Immature natural killer cell (primary cell): Measurements from ENCODE around the gene ECSCR. TPM values are rescaled to one million over a fixed set of nuclear protein-coding genes. Genes with fewer than 3 reads are reported as not detected.
"Not testable (repeated sequence)": the region's sequence is repeated elsewhere in the genome, so short reads cannot be mapped to it uniquely, and the experiment has no call there.

Source experiments
- DNase-seq, 3 donors: peaks; one replicate each; pipeline ENCODE4 v3.0.0; 2022; ENCODE audit warnings: mixed read lengths in 1 of 3
- H3K27ac Mint-ChIP-seq, 6 donors: one replicate each; pipeline ENCODE4 v1.8.0; 2020; ENCODE audit warnings: mixed read lengths in 6 of 6, mild to moderate bottlenecking in 5 of 6, inconsistent platforms in 4 of 6, moderate library complexity in 3 of 6
- H3K27me3 Mint-ChIP-seq, 3 donors: one replicate each; pipeline ENCODE4 v1.8.0; 2020 to 2021; ENCODE audit warnings: low read depth in 3 of 3, mild to moderate bottlenecking in 3 of 3, mixed read lengths in 3 of 3, moderate library complexity in 3 of 3, inconsistent platforms in 1 of 3
- H3K36me3 Mint-ChIP-seq, 3 donors: one replicate each; pipeline ENCODE4 v1.8.0; 2020; ENCODE audit warnings: mixed read lengths in 3 of 3, inconsistent platforms in 2 of 3, mild to moderate bottlenecking in 2 of 3
- H3K4me1 Mint-ChIP-seq, 2 donors: one replicate each; pipeline ENCODE4 v1.8.0; 2020; ENCODE audit warnings: inconsistent platforms in 2 of 2, mild to moderate bottlenecking in 2 of 2, mixed read lengths in 2 of 2, moderate library complexity in 1 of 2
- H3K4me3 Mint-ChIP-seq, 5 donors: one replicate each; pipeline ENCODE4 v1.8.0; 2020; ENCODE audit warnings: mild to moderate bottlenecking in 5 of 5, mixed read lengths in 5 of 5, inconsistent platforms in 3 of 5, moderate library complexity in 3 of 5
- H3K9me3 Mint-ChIP-seq, 6 donors: one replicate each; pipeline ENCODE4 v1.8.0; 2020; ENCODE audit warnings: mild to moderate bottlenecking in 6 of 6, mixed read lengths in 6 of 6, inconsistent platforms in 4 of 6, moderate library complexity in 3 of 6
- polyA plus RNA-seq, 3 donors: library from polyadenylated mRNA; unstranded; fragments of 300-500 nt; fragmentation: Illumina TruSeq; gene quantifications; one replicate each; pipeline ENCODE4 v1.2.3, GENCODE V29; 2021

Gene ECSCR
- polyA plus RNA-seq, 3 donors from 2014 or later: 0.73 TPM; not detected in 2

DNA sequence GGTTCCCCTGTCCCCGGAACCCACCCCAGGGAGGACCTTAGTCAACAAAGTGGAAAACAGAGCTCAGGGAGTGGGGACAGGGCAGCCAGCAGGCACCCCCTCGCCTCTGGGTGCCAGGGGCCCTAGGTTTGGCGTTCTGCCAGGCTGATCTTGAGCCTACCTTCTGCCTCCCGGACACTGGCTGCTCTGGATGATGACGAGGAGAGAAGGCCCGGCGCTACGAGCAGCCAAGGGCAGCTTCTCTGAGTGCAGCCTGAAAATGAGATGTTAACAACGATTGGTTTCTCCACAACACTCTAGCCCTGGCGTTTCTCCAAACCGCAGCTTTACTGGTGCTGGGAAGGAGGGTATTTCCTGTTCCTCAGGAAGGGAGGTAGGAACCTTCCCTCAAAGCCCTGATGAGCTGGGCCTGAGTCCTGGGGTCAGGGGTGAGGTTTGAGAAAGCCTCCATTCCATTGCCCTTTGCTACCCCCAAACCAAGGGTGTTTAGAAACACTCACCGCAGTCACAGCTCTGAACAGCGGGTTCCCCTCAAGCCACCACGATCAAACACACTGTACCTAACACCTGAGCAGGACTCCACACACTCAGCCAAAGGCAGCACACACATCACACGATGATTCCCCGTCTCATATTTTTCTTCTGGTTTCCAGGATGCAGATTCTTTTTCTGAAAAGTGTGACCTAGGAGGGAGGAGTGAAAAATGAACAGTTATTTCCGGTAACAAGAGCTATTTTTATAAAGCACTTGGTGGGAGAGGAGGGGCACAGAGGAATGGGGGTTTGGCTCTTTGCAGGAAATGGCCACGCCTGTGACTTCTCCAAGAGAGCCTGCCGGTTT, 19.7 kb upstream of the ECSCR start, which contains the start of gene STING1:
TSS of gene STING1 (minus strand) at position 709 of the 840 bp plus-strand sequence. CDS start 1,054 bp downstream, outside the sequence.
- H3K27me3 Mint-ChIP-seq: peaks cover 5 to 11% (median 9%) of the 10 kb centered on the region in 3 donors
- H3K4me1 Mint-ChIP-seq: peaks cover 46 to 47% of the 10 kb centered on the region in 2 donors
- H3K27ac Mint-ChIP-seq: peak within 1 kb of the TSS; percentile 87 to 98 (median 92)
- no peaks in the 10 kb centered on the region for H3K9me3 Mint-ChIP-seq
- peaks cover 7 to 20% (median 10%) of the 10 kb centered on the region in 3 donors for H3K36me3 Mint-ChIP-seq
- peak within 1 kb of the TSS; percentile 86 to 95 (median 90) for H3K4me3 Mint-ChIP-seq
- peak; percentile 80 to 87 (median 86) for DNase-seq

DNA sequence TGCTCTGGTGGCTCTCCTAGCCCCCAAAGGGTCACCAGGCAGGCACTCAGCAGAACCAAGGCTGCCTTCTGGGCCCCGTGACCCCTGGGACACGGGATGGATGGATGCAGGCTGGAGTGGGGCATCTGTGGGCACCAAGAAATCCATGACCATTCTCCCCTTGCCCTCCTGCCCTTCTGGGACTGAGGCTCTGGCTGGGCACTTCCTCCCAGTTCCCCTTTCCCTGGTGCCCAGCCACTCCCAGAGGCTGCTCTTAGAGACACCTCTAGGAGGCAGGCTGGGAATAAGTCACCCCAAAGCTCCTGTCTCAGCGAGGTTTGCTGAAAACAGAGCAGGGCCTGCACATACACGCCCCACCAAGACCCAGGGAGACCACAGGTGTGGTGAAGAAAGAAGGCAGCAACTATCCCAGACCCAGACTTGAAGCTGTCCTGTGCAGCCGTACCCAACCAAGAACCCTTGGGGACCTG, 19.1 kb upstream of the ECSCR start:
- no peak for DNase-seq
- Mint-ChIP-seq H3K27ac (peak overlapping the region; percentile 87 to 98 (median 92)), H3K9me3 (no peaks in the 10 kb centered on the region), H3K36me3 (peaks cover 7 to 20% (median 10%) of the 10 kb centered on the region in 3 donors), H3K27me3 (peaks cover 5 to 11% (median 9%) of the 10 kb centered on the region in 3 donors), H3K4me1 (peaks cover 46 to 50% of the 10 kb centered on the region in 2 donors), H3K4me3 (peak overlapping the region; percentile 86 to 95 (median 90))

DNA sequence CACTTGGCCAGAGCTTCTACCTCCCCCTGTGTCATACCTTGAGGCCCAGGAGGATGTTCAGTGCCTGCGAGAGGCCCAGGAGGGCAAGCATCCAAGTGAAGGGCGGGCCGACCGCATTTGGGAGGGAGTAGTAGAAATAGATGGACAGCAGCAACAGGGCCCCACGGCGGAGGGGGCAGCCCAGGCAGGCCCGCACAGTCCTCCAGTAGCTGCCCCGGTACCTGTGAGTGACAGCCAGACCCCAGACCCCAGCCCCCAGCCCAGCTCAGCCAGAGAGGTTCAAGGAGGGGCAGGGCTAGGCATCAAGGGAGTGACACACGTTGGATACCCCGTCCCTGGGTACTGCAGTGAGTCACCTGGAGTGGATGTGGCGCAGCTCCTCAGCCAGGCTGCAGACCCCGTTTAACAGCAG, 18.6 kb upstream of the ECSCR start:
- H3K9me3 Mint-ChIP-seq: no peaks in the 10 kb centered on the region
- no peak for DNase-seq
- H3K4me1 Mint-ChIP-seq: peaks cover 50 to 54% of the 10 kb centered on the region in 2 donors
- peak overlapping the region; percentile 86 to 95 (median 90) for H3K4me3 Mint-ChIP-seq
- peaks cover 5 to 11% (median 9%) of the 10 kb centered on the region in 3 donors for H3K27me3 Mint-ChIP-seq
- H3K36me3 Mint-ChIP-seq: peaks cover 7 to 20% (median 10%) of the 10 kb centered on the region in 3 donors
- peak overlapping the region in 5 of 6 donors; percentile 54 to 98 (median 92) for H3K27ac Mint-ChIP-seq

DNA sequence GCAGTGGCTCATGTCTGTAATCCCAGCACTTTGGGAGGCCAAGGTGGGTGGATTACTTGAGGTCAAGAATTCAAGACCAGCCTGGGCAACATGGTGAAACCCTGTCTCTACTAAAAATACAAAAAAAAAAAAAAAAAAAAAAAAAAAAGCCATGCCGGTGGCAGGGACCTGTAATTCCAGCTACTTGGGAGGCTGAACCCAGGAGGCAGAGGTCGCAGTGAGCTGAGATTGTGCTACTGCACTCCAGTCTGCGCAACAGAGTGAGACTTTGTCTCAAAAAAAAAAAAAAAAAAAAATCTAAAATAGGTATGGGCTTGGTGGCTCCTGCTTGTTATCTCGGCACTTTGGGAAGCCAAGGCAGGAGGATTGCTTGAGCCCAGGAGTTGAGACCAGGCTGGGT, 17.2 kb upstream of the ECSCR start:
- DNase-seq, H3K27ac Mint-ChIP-seq, H3K9me3 Mint-ChIP-seq, H3K4me3 Mint-ChIP-seq: not testable (repeated sequence)
- H3K27me3 Mint-ChIP-seq: peaks cover 5 to 13% (median 11%) of the 10 kb centered on the region in 3 donors
- H3K36me3 Mint-ChIP-seq: peaks cover 10 to 31% (median 10%) of the 10 kb centered on the region in 3 donors
- H3K4me1 Mint-ChIP-seq: peaks cover 64 to 66% of the 10 kb centered on the region in 2 donors

DNA sequence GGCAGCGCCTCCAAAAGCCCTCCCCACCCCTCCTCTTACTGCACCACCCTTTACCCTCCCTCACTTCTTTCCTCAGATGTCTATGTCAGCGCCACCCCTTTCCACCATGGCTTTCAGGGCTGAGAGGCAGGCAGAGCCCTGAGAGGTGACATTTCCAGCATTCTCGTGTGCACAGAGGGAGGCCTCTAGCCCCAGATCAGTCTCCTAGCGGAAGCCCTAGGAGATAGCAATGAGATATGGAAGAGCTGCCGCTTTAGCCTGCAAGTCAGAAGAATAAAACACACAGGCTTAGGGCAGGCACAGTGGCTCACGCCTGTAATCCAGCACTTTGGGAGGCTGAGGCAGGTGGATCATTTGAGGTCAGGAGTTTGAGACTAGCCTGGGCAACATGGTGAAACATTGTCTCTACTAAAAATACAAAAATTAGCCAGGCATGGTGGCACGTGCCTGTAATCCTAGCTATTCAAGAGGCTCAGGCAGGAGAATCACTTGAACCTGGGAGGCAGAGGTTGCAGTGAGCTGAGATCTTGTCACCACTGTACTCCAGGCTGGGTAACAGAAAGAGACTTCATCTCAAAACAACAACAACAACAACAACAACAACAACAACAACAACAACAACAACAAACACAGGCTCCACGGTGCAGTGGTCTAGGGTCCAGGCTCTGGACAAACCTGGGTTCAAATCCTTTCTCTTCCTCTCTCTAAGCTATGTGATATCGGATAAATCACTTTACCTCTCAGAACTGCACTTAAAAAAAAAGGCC, 16.3 kb upstream of the ECSCR start:
- Mint-ChIP-seq H3K27ac (peak overlapping the region in 2 of 6 donors; percentile 45 to 68), H3K4me1 (peaks cover 73 to 74% of the 10 kb centered on the region in 2 donors), H3K36me3 (peaks cover 10 to 31% (median 10%) of the 10 kb centered on the region in 3 donors), H3K4me3 (peak overlapping the region in 3 of 5 donors; percentile 9 to 33 (median 22)), H3K27me3 (peaks cover 5 to 13% (median 11%) of the 10 kb centered on the region in 3 donors)
- H3K9me3 Mint-ChIP-seq, DNase-seq: not testable (repeated sequence)

DNA sequence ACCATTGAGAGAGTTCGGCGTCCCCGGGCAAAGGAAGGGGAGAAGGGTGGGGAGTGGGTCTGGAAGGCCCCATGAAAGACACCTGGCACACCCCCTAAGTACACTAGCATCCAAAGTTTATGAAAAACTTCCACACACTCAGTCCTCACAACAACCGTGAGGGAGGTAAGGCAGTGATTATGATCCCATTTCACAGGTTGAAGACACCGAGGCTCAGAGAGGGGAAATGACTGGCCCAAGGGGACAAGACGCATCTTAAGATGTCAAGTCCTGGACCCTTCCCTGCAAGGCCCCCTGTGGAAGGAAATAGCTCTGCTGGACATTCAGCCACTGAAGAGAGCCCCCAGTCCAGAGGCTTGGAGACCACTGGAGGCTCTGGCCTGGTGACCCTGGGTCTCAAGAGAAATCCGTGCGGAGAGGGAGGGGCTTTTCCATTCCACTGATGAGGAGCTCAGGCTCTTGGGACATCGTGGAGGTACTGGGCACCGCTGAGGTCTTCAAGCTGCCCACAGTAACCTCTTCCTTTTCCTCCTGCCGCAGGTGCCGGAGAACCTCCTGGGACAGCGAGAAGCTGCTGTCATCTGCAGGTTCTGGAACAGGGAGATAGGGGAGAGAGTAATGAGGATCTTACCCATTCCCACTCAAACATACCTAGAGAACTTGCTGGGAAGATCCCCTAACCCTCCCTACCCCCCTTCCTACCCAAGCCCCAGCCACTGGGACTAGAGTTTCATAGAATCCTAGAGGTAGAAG, 13.5 kb upstream of the ECSCR start:
- peak overlapping the region in 5 of 6 donors; percentile 40 to 94 (median 78) for H3K27ac Mint-ChIP-seq
- H3K9me3 Mint-ChIP-seq: no peaks in the 10 kb centered on the region
- DNase-seq: no peak
- H3K4me3 Mint-ChIP-seq: peak overlapping the region; percentile 65 to 89 (median 79)
- H3K27me3 Mint-ChIP-seq: peaks cover 4 to 8% (median 5%) of the 10 kb centered on the region in 3 donors
- H3K4me1 Mint-ChIP-seq: peaks cover 78 to 79% of the 10 kb centered on the region in 2 donors
- peaks cover 10 to 31% (median 10%) of the 10 kb centered on the region in 3 donors for H3K36me3 Mint-ChIP-seq

DNA sequence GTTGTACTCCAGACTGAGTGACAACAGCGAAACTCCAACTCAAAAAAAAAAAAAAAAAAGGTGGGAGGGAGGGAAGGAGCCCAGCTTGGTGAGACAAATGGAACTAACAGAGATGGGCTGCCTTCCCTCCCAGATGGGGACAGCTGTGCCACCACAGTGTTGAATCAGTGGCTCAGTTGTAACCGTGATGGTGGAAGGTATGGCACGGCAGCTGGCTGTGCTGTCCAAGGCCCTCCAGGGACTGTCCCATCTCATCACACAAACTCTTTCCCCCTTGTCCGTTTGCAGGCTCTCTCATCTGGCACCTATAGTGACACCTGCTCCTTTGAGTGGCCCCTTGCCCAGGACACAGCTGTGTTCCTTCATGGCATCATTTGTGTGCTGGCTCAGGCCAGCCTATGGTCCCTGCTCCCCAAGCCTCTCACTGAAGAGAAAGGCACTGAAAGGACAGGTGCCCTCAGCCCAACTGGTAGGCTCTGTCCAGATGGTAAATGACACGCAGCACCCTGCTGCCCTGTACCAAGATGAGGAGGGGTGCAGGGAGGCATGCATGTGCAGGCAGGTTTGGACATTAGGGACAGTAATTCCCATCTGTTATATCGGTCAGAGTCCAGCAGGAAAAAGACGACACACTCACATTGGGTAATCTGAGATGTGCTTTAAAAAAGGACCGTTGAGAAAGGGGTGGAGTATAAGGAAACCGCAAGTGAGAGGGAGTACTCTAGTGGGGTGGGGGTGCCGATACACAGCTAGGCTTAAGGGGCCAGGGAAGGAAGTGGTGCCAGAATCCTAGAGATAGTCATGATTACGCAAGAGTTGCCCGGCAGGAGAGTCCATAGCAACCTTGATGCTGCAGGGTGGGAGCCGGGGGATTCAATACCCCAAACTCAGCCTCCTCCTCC, 12.6 kb upstream of the ECSCR start:
- peak overlapping the region; percentile 65 to 89 (median 79) for H3K4me3 Mint-ChIP-seq
- peak; percentile 52 to 60 (median 53) for DNase-seq
- H3K4me1 Mint-ChIP-seq: peaks cover 78 to 80% of the 10 kb centered on the region in 2 donors
- H3K9me3 Mint-ChIP-seq: no peaks in the 10 kb centered on the region
- H3K27ac Mint-ChIP-seq: peak overlapping the region in 5 of 6 donors; percentile 64 to 94 (median 78)
- peaks cover 3 to 24% (median 4%) of the 10 kb centered on the region in 3 donors for H3K36me3 Mint-ChIP-seq
- peaks cover 4 to 8% (median 5%) of the 10 kb centered on the region in 3 donors for H3K27me3 Mint-ChIP-seq

- H3K9me3 Mint-ChIP-seq: no peaks in the 10 kb centered on the region
- H3K27me3 Mint-ChIP-seq: peaks cover 4 to 8% (median 5%) of the 10 kb centered on the region in 3 donors
- H3K36me3 Mint-ChIP-seq: peaks cover 2 to 22% (median 3%) of the 10 kb centered on the region in 3 donors
- peaks cover 87 to 90% of the 10 kb centered on the region in 2 donors for H3K4me1 Mint-ChIP-seq
- no peak overlapping the region for H3K27ac Mint-ChIP-seq
- DNase-seq: no peak
- peak overlapping the region in 2 of 5 donors; percentile 14 to 33 for H3K4me3 Mint-ChIP-seq
Measured at GRCh38 chr5:139473565-139473964, 11.0 kb upstream of the ECSCR start.

GRCh38 chr5:139473105-139473504, 10.6 kb upstream of the ECSCR start:
- Mint-ChIP-seq H3K4me3 (no peak overlapping the region), H3K9me3 (no peaks in the 10 kb centered on the region), H3K36me3 (peaks cover 0 to 17% (median 3%) of the 10 kb centered on the region in 3 donors), H3K27ac (peak overlapping the region in 1 of 6 donors; percentile 49), H3K27me3 (peaks cover 4 to 8% (median 5%) of the 10 kb centered on the region in 3 donors), H3K4me1 (peaks cover 87 to 90% of the 10 kb centered on the region in 2 donors)
- no peak for DNase-seq

GRCh38 chr5:139472386-139473030, 10.0 kb upstream of the ECSCR start:
- Mint-ChIP-seq H3K4me1 (peaks cover 84 to 85% of the 10 kb centered on the region in 2 donors), H3K27ac (peak overlapping the region in 5 of 6 donors; percentile 20 to 91 (median 72)), H3K4me3 (peak overlapping the region; percentile 8 to 79 (median 68)), H3K36me3 (peaks cover 0 to 11% (median 3%) of the 10 kb centered on the region in 3 donors), H3K9me3 (no peaks in the 10 kb centered on the region), H3K27me3 (peaks cover 4 to 8% (median 5%) of the 10 kb centered on the region in 3 donors)
- DNase-seq: no peak

GRCh38 chr5:139470821-139471300, 8.3 kb upstream of the ECSCR start, which contains the start of gene SMIM33:
SMIM33 (plus strand) TSS chr5:139471004; CDS start chr5:139471122, 118 bp downstream.
- H3K27ac Mint-ChIP-seq: peak within 1 kb of the TSS in 4 of 6 donors; percentile 42 to 81 (median 71)
- peaks cover 75 to 76% of the 10 kb centered on the region in 2 donors for H3K4me1 Mint-ChIP-seq
- DNase-seq: peak in 1 of 3 donors; percentile 36
- H3K36me3 Mint-ChIP-seq: peaks cover 0 to 9% (median 3%) of the 10 kb centered on the region in 3 donors
- H3K4me3 Mint-ChIP-seq: peak within 1 kb of the TSS; percentile 75 to 91 (median 83)
- no peaks in the 10 kb centered on the region for H3K9me3 Mint-ChIP-seq
- peaks cover 4 to 8% (median 5%) of the 10 kb centered on the region in 3 donors for H3K27me3 Mint-ChIP-seq
